H9 (cell line): ENCODE measurements around the gene DPYSL3. TPM values are rescaled to one million over a fixed set of nuclear protein-coding genes. Genes with fewer than 3 reads are reported as not detected.

Experiments
- DNase-seq: peaks from one replicate; pipeline ENCODE4 v3.0.0-alpha.2; 2017
- H2AFZ ChIP-seq: one replicate; pipeline ENCODE4 v1.6.1; 2013; ENCODE audit warnings: mild to moderate bottlenecking, low read length, control low read depth, moderate library complexity
- H2AK5ac ChIP-seq: 2 replicates; pipeline ENCODE4 v1.6.1; 2013; ENCODE audit warnings: low read length, control low read depth, mixed read lengths; ENCODE audit not compliant: insufficient read length
- H2BK120ac ChIP-seq: one replicate; pipeline ENCODE4 v1.6.1; 2013; ENCODE audit warnings: low read depth, mild to moderate bottlenecking, low read length, control low read depth, inconsistent platforms; ENCODE audit not compliant: poor library complexity, severe bottlenecking
- H2BK12ac ChIP-seq: 2 replicates; pipeline ENCODE4 v1.6.1; 2013; ENCODE audit warnings: low read length, control low read depth, mixed read lengths, low read depth; ENCODE audit not compliant: insufficient read length
- H2BK15ac ChIP-seq: 2 replicates; pipeline ENCODE4 v1.6.1; 2013; ENCODE audit warnings: low read depth, low read length, control low read depth
- H2BK20ac ChIP-seq: one replicate; pipeline ENCODE4 v1.6.1; 2013; ENCODE audit warnings: low read depth, mild to moderate bottlenecking, low read length, control low read depth, inconsistent platforms; ENCODE audit not compliant: poor library complexity, severe bottlenecking
- H2BK5ac ChIP-seq: 2 replicates; pipeline ENCODE4 v1.6.1; 2013; ENCODE audit warnings: low read length, control low read depth, mixed read lengths; ENCODE audit not compliant: insufficient read length
- H3K14ac ChIP-seq: 2 replicates; pipeline ENCODE4 v1.6.1; 2013; ENCODE audit warnings: low read length, control low read depth; ENCODE audit not compliant: insufficient read depth
- H3K18ac ChIP-seq: 2 replicates; pipeline ENCODE4 v1.6.1; 2013; ENCODE audit warnings: low read depth, mild to moderate bottlenecking, mixed read lengths, low read length, control low read depth; ENCODE audit not compliant: insufficient read length
- H3K23ac ChIP-seq: 2 replicates; pipeline ENCODE4 v1.6.1; 2013; ENCODE audit warnings: low read length, control low read depth, mixed read lengths, low read depth; ENCODE audit not compliant: insufficient read length
- H3K23me2 ChIP-seq: 2 replicates; pipeline ENCODE4 v1.6.1; 2013; ENCODE audit warnings: low read depth, mild to moderate bottlenecking, mixed read lengths, low read length, control low read depth; ENCODE audit not compliant: insufficient read length, poor library complexity, severe bottlenecking
- H3K27ac ChIP-seq: 2 replicates; pipeline ENCODE4 v1.5.1; 2013; ENCODE audit warnings: low read length, control low read depth, mixed read lengths, low read depth; ENCODE audit not compliant: insufficient read length
- H3K27me3 ChIP-seq: 2 replicates; pipeline ENCODE4 v1.6.1; 2013; ENCODE audit warnings: low read length, control low read depth, inconsistent platforms; ENCODE audit not compliant: insufficient read depth
- H3K4ac ChIP-seq: 2 replicates; pipeline ENCODE4 v1.6.1; 2013; ENCODE audit warnings: low read depth, mild to moderate bottlenecking, control low read depth, inconsistent platforms, low read length, moderate library complexity
- H3K4me1 ChIP-seq: 2 replicates; pipeline ENCODE4 v1.6.1; 2013; ENCODE audit warnings: low read length, control low read depth, inconsistent platforms; ENCODE audit not compliant: insufficient read depth
- H3K4me2 ChIP-seq: 2 replicates; pipeline ENCODE4 v1.6.1; 2013; ENCODE audit warnings: low read length, control low read depth, mixed read lengths; ENCODE audit not compliant: insufficient read length, insufficient read depth
- H3K56ac ChIP-seq: 2 replicates; pipeline ENCODE4 v1.6.1; 2013; ENCODE audit warnings: low read depth, mild to moderate bottlenecking, mixed read lengths, low read length, control low read depth; ENCODE audit not compliant: insufficient read length
- H3K79me1 ChIP-seq: 2 replicates; pipeline ENCODE4 v1.6.1; 2013; ENCODE audit warnings: low read depth, mild to moderate bottlenecking, moderate library complexity, low read length, control low read depth, inconsistent platforms; ENCODE audit not compliant: insufficient read depth, poor library complexity, severe bottlenecking
- H3K79me2 ChIP-seq: 2 replicates; pipeline ENCODE4 v1.6.1; 2013; ENCODE audit warnings: low read length, control low read depth, inconsistent platforms; ENCODE audit not compliant: insufficient read depth
- H3K9ac ChIP-seq: 2 replicates; pipeline ENCODE4 v1.6.1; 2013; ENCODE audit warnings: low read length, control low read depth, mixed read lengths; ENCODE audit not compliant: insufficient read length; ENCODE audit errors: extremely low read depth
- H3K9me3 ChIP-seq: one replicate; pipeline ENCODE4 v1.6.1; 2013; ENCODE audit warnings: low read depth, low read length, inconsistent platforms; ENCODE audit not compliant: control insufficient read depth
- H3T11ph ChIP-seq: one replicate; pipeline ENCODE4 v1.6.1; 2013; ENCODE audit warnings: mild to moderate bottlenecking, low read length, control low read depth, inconsistent platforms
- H4K20me1 ChIP-seq: one replicate; pipeline ENCODE4 v1.6.1; 2013; ENCODE audit not compliant: control insufficient read depth, insufficient read length, insufficient read depth
- H4K5ac ChIP-seq: 2 replicates; pipeline ENCODE4 v1.6.1; 2013; ENCODE audit warnings: low read depth, mild to moderate bottlenecking, mixed read lengths, low read length, control low read depth; ENCODE audit not compliant: insufficient read length
- H4K8ac ChIP-seq: replicated peaks from 2 replicates; pipeline ENCODE4 v1.6.1; 2013; ENCODE audit warnings: low read length, control low read depth, mixed read lengths, low read depth; ENCODE audit not compliant: insufficient read length
- H4K91ac ChIP-seq: 2 replicates; pipeline ENCODE4 v1.6.1; 2013; ENCODE audit warnings: low read depth, mild to moderate bottlenecking, moderate library complexity, mixed read lengths, low read length, control low read depth; ENCODE audit not compliant: insufficient read length
- H3K27ac Mint-ChIP-seq, 3 experiments: 2 replicates in 2 of 3; 3 replicates in 1 of 3; pipeline ENCODE4 v1.8.0; 2020 to 2021; ENCODE audit warnings: mixed read lengths in 3 of 3, mild to moderate bottlenecking in 1 of 3, moderate library complexity in 1 of 3
- H3K27me3 Mint-ChIP-seq: 2 replicates; pipeline ENCODE4 v1.8.0; 2021; ENCODE audit warnings: low read depth, mild to moderate bottlenecking, moderate library complexity, mixed read lengths
- H3K36me3 Mint-ChIP-seq, 3 experiments: 2 replicates in 2 of 3; 3 replicates in 1 of 3; pipeline ENCODE4 v1.8.0; 2020 to 2021; ENCODE audit warnings: low read depth in 3 of 3, mixed read lengths in 3 of 3; ENCODE audit not compliant: insufficient read depth in 1 of 3
- H3K4me1 Mint-ChIP-seq, 2 experiments: 2 replicates each; pipeline ENCODE4 v1.8.0; 2020; ENCODE audit warnings: mixed read lengths in 2 of 2
- H3K4me3 Mint-ChIP-seq, 2 experiments: 2 replicates in 1 of 2; 3 replicates in 1 of 2; pipeline ENCODE4 v1.8.0; 2020 to 2021; ENCODE audit warnings: mild to moderate bottlenecking in 2 of 2, mixed read lengths in 2 of 2, moderate library complexity in 1 of 2
- H3K9me3 Mint-ChIP-seq, 2 experiments: 2 replicates in 1 of 2; 3 replicates in 1 of 2; pipeline ENCODE4 v1.8.0; 2020; ENCODE audit warnings: mild to moderate bottlenecking in 2 of 2, mixed read lengths in 2 of 2, moderate library complexity in 1 of 2
- CTCF ChIP-seq: fragments of 200-600 bp; sonication (generic); conservative IDR thresholded peaks from 3 replicates; pipeline ENCODE4 v1.8.0; 2021; ENCODE audit warnings: antibody characterized with exemption, mild to moderate bottlenecking
- WGBS: extraction: QIAGEN DNeasy Blood & Tissue Kit; methylation state at CpG from one replicate; pipeline ENCODE4 v1.1.7; 2013; ENCODE audit warnings: missing lambda C conversion rate, low lambda C conversion rate, mixed read lengths; ENCODE audit not compliant: insufficient read length; ENCODE audit errors: extremely low coverage; 5-methylcytosine and 5-hydroxymethylcytosine counted together
- total RNA-seq: library from RNA; stranded (reverse); gene quantifications from 2 replicates; pipeline ENCODE4 v1.2.1, GENCODE V29; 2021

Gene DPYSL3
- total RNA-seq, 1 experiment from 2014 or later, result 515 TPM

GRCh38 chr5:147485814-147486213, 24.1 kb downstream of the DPYSL3 start:
- Histone ChIP-seq H2BK12ac (no peak overlapping the region), H2BK20ac (no peak overlapping the region), H2BK120ac (no peak overlapping the region), H3K9me3 (no peaks in the 10 kb centered on the region), H2BK5ac (no peak overlapping the region), H3K4me1 (peaks cover 25% of the 10 kb centered on the region), H3K4ac (no peak overlapping the region), H4K5ac (no peak overlapping the region), H2AK5ac (no peak overlapping the region), H3K79me2 (peaks cover 6% of the 10 kb centered on the region; the same call in 1 of the 2 replicates), H4K91ac (no peak overlapping the region), H3K14ac (no peak overlapping the region), H4K8ac (no peak overlapping the region), H3K23me2 (no peaks in the 10 kb centered on the region), H3K79me1 (peaks cover 3% of the 10 kb centered on the region), H4K20me1 (no peaks in the 10 kb centered on the region), H3K4me2 (no peak overlapping the region), H2AFZ (no peak overlapping the region), H3K18ac (no peak overlapping the region), H3K23ac (no peak overlapping the region), H3T11ph (no peak overlapping the region), H3K9ac (no peak overlapping the region), H2BK15ac (no peak overlapping the region), H3K27me3 (no peaks in the 10 kb centered on the region), H3K27ac (no peak overlapping the region), H3K56ac (no peak overlapping the region)
- H3K4me3 Mint-ChIP-seq, result no peak overlapping the region
- H3K27ac Mint-ChIP-seq, result no peak overlapping the region
- DNase-seq, result no peak
- no peaks in the 10 kb centered on the region for H3K27me3 Mint-ChIP-seq
- H3K36me3 Mint-ChIP-seq, result peaks cover 2 to 11% (median 5%) of the 10 kb centered on the region in 3 experiments; a peak in 5 of 7 replicates
- peaks cover 58 to 63% of the 10 kb centered on the region in 2 experiments for H3K4me1 Mint-ChIP-seq
- no CpG with 5 or more reads among the region's 2 CpGs for WGBS
- no peak for TF ChIP-seq CTCF
- H3K9me3 Mint-ChIP-seq, result no peaks in the 10 kb centered on the region
